H1 (cell line): Measurements from ENCODE around the gene METRN. TPM values are rescaled to one million over a fixed set of nuclear protein-coding genes. Genes with fewer than 3 reads are reported as not detected.

Source experiments
- CTCF ChIA-PET: fragments of 300-600 bp; sonication (Branson Sonifier 250); formaldehyde crosslinking; loops from one replicate; lab custom pipeline; 2021; ENCODE audit not compliant: partially characterized antibody; lab: Charles Lee
- POLR2A ChIA-PET: fragments of 300-600 bp; sonication (Branson Sonifier 250); formaldehyde crosslinking; loops from one replicate; lab custom pipeline; 2021; ENCODE audit warnings: inconsistent platforms; ENCODE audit not compliant: partially characterized antibody; lab: Charles Lee
- DNase-seq, 2 experiments: peaks; one replicate each; pipeline versions ENCODE4 v3.0.0 to v3.0.0-alpha.2; 2010 to 2022; ENCODE audit warnings: low spot score in 2 of 2, low read depth in 1 of 2, mixed read lengths in 1 of 2
- FAIRE-seq: peaks from 2 replicates; lab custom pipeline; 2011; peaks lifted over from hg19 to GRCh38; lab: Jason Lieb, UNC
- H2AFZ ChIP-seq: 2 replicates; pipeline ENCODE4 v1.8.1; 2012; ENCODE audit warnings: low read length, inconsistent platforms
- H2AK5ac ChIP-seq: 2 replicates; pipeline ENCODE4 v1.6.1; 2013; ENCODE audit warnings: low read depth, low read length
- H2BK120ac ChIP-seq: replicated peaks from 2 replicates; pipeline ENCODE3; 2013; ENCODE audit warnings: low read depth, low read length, inconsistent platforms
- H2BK12ac ChIP-seq: 2 replicates; pipeline ENCODE4 v1.6.1; 2013; ENCODE audit warnings: low read depth, low read length
- H2BK15ac ChIP-seq: 2 replicates; pipeline ENCODE4 v1.6.1; 2013; ENCODE audit warnings: low read length
- H2BK20ac ChIP-seq: 2 replicates; pipeline ENCODE4 v1.6.1; 2013; ENCODE audit warnings: low read length
- H2BK5ac ChIP-seq: 2 replicates; pipeline ENCODE4 v1.6.1; 2013; ENCODE audit warnings: low read depth, low read length
- H3K14ac ChIP-seq: 2 replicates; pipeline ENCODE4 v1.6.1; 2013; ENCODE audit warnings: inconsistent platforms; ENCODE audit not compliant: insufficient read length
- H3K18ac ChIP-seq: 2 replicates; pipeline ENCODE4 v1.6.1; 2013; ENCODE audit warnings: low read length; ENCODE audit errors: extremely low read depth
- H3K23ac ChIP-seq: 2 replicates; pipeline ENCODE4 v1.6.1; 2013; ENCODE audit warnings: inconsistent platforms; ENCODE audit not compliant: insufficient read length
- H3K23me2 ChIP-seq: 2 replicates; pipeline ENCODE4 v1.6.1; 2013; ENCODE audit warnings: low read depth, low read length
- H3K27ac ChIP-seq: 2 replicates; pipeline ENCODE4 v1.6.1; 2011; ENCODE audit warnings: low read depth, low read length, inconsistent platforms
- H3K27me3 ChIP-seq, 4 experiments: replicated peaks in 1 of 4; 1 replicate in 1 of 4; 2 replicates in 3 of 4; pipeline versions ENCODE4 v1.6.1 to v1.8.1; 2011 to 2013; ENCODE audit warnings: low read length in 3 of 4, mild to moderate bottlenecking in 3 of 4, inconsistent platforms in 2 of 4, mixed read lengths in 2 of 4, moderate library complexity in 1 of 4; ENCODE audit not compliant: control insufficient read depth in 3 of 4, insufficient read depth in 3 of 4; ENCODE audit errors: extremely low read depth in 1 of 4
- H3K36me3 ChIP-seq, 4 experiments: 2 replicates each; pipeline versions ENCODE4 v1.6.1 to v1.8.1; 2011 to 2013; ENCODE audit warnings: mild to moderate bottlenecking in 4 of 4, low read length in 3 of 4, moderate library complexity in 2 of 4, control low read depth in 1 of 4, inconsistent platforms in 1 of 4; ENCODE audit not compliant: insufficient read depth in 4 of 4, control insufficient read depth in 2 of 4
- H3K4ac ChIP-seq: replicated peaks from 2 replicates; pipeline ENCODE3; 2013; ENCODE audit warnings: low read length, low read depth, mixed read lengths, inconsistent platforms; ENCODE audit not compliant: insufficient read length
- H3K4me1 ChIP-seq, 4 experiments: replicated peaks in 1 of 4; 1 replicate in 1 of 4; 2 replicates in 3 of 4; pipeline versions ENCODE4 v1.6.1 to v1.8.1; 2011 to 2013; ENCODE audit warnings: low read length in 3 of 4, inconsistent platforms in 2 of 4, mixed read lengths in 1 of 4; ENCODE audit not compliant: insufficient read depth in 4 of 4, control insufficient read depth in 3 of 4
- H3K4me2 ChIP-seq, 2 experiments: 2 replicates each; pipeline versions ENCODE4 v1.6.1 to v1.8.1; 2011 to 2013; ENCODE audit warnings: low read depth in 2 of 2, low read length in 2 of 2, control low read depth in 1 of 2, inconsistent platforms in 1 of 2, mild to moderate bottlenecking in 1 of 2; ENCODE audit not compliant: insufficient read depth in 1 of 2
- H3K4me3 ChIP-seq, 4 experiments: fragments of 200-600, 300-600 bp in 1 of 4; sonication (generic), shearing (Covaris generic), sonication (Bioruptor Twin) in 1 of 4; 2 replicates each; pipeline versions ENCODE4 v1.5.1 to v1.8.1; 2011 to 2016; ENCODE audit warnings: low read length in 4 of 4, low read depth in 3 of 4, control low read depth in 2 of 4, inconsistent platforms in 2 of 4, mild to moderate bottlenecking in 2 of 4, mixed read lengths in 1 of 4, moderate library complexity in 1 of 4; ENCODE audit not compliant: insufficient read depth in 2 of 4; ENCODE audit errors: extremely low read depth in 1 of 4
- H3K56ac ChIP-seq: replicated peaks from 2 replicates; pipeline ENCODE3; 2013; ENCODE audit warnings: low read depth, mild to moderate bottlenecking, mixed read lengths, low read length, inconsistent platforms; ENCODE audit not compliant: insufficient read length
- H3K79me1 ChIP-seq: 2 replicates; pipeline ENCODE4 v1.6.1; 2013; ENCODE audit warnings: low read depth, low read length, control low read depth
- H3K79me2 ChIP-seq, 2 experiments: 2 replicates each; pipeline versions ENCODE4 v1.6.1 to v1.8.1; 2012 to 2013; ENCODE audit warnings: low read length in 2 of 2, mild to moderate bottlenecking in 2 of 2, inconsistent platforms in 1 of 2; ENCODE audit not compliant: insufficient read depth in 2 of 2, control insufficient read depth in 1 of 2
- H3K9ac ChIP-seq, 4 experiments: replicated peaks in 1 of 4; 1 replicate in 1 of 4; 2 replicates in 3 of 4; pipeline versions ENCODE4 v1.6.1 to v1.8.1; 2011 to 2013; ENCODE audit warnings: low read depth in 3 of 4, low read length in 3 of 4, control low read depth in 2 of 4, mild to moderate bottlenecking in 2 of 4, moderate library complexity in 2 of 4, inconsistent platforms in 1 of 4; ENCODE audit errors: extremely low read depth in 1 of 4
- H3K9me3 ChIP-seq, 2 experiments: 2 replicates each; pipeline versions ENCODE4 v1.6.1 to v1.8.1; 2012 to 2013; ENCODE audit warnings: mild to moderate bottlenecking in 2 of 2, moderate library complexity in 2 of 2, control low read depth in 1 of 2, inconsistent platforms in 1 of 2, low read depth in 1 of 2, low read length in 1 of 2, mixed read lengths in 1 of 2; ENCODE audit not compliant: insufficient read depth in 2 of 2
- H4K20me1 ChIP-seq, 2 experiments: replicated peaks in 1 of 2; 2 replicates each; pipeline versions ENCODE3 to v1.8.1; 2011 to 2013; ENCODE audit warnings: inconsistent platforms in 2 of 2, low read length in 2 of 2, mild to moderate bottlenecking in 1 of 2; ENCODE audit not compliant: insufficient read depth in 2 of 2, control insufficient read depth in 1 of 2
- H4K5ac ChIP-seq: 2 replicates; pipeline ENCODE4 v1.6.1; 2013; ENCODE audit warnings: low read length, low read depth, mixed read lengths, inconsistent platforms; ENCODE audit not compliant: insufficient read length
- H4K8ac ChIP-seq: 2 replicates; pipeline ENCODE4 v1.8.0; 2013; ENCODE audit warnings: mild to moderate bottlenecking, moderate library complexity, low read length, inconsistent platforms; ENCODE audit not compliant: insufficient read depth; ENCODE audit errors: extremely low read depth
- H4K91ac ChIP-seq: replicated peaks from 2 replicates; pipeline ENCODE3; 2013; ENCODE audit warnings: low read length, mixed read lengths, inconsistent platforms; ENCODE audit not compliant: insufficient read length
- PHF8 ChIP-seq: fragments of 200-600 bp; sonication (generic); conservative IDR thresholded peaks from 2 replicates; pipeline ENCODE4 v1.7.1; 2012; ENCODE audit warnings: low read depth, mild to moderate bottlenecking, inconsistent platforms, low read length, moderate library complexity
- SRF ChIP-seq: IDR thresholded peaks from 2 replicates; pipeline ENCODE4 v1.6.1; 2011; ENCODE audit warnings: mild to moderate bottlenecking, low read depth, low read length, moderate library complexity
- TCF12 ChIP-seq: IDR thresholded peaks from 2 replicates; pipeline ENCODE4 v1.6.1; 2011; ENCODE audit warnings: low read depth, mild to moderate bottlenecking, low read length
- USF2 ChIP-seq: IDR thresholded peaks from 2 replicates; pipeline ENCODE4 v1.6.1; 2011; ENCODE audit warnings: low read length, improper control_type of control experiment
- WGBS, 2 experiments: shearing (Covaris generic) in 1 of 2; methylation state at CpG; one replicate each; pipeline versions ENCODE4 v1.1.6 to v1.1.7; 2013 to 2015; ENCODE audit warnings: low lambda C conversion rate in 2 of 2, mixed read lengths in 2 of 2, inconsistent platforms in 1 of 2, low coverage in 1 of 2, missing lambda C conversion rate in 1 of 2; ENCODE audit not compliant: insufficient replicate concordance in 2 of 2, insufficient coverage in 1 of 2, insufficient read length in 1 of 2; ENCODE audit errors: extremely low coverage in 1 of 2, missing lambda C conversion rate in 1 of 2; 5-methylcytosine and 5-hydroxymethylcytosine counted together
- polyA plus RNA-seq, 7 experiments: library from polyadenylated mRNA; depleted of rRNA in 3 of 7; stranded (reverse) in 5 of 7; unstranded in 2 of 7; fragments of >200 nt in 5 of 7; fragments of 200-250 nt in 2 of 7; gene quantifications; 1 replicate in 5 of 7; 2 replicates in 1 of 7; 4 replicates in 1 of 7; pipeline versions ENCODE4 v1.2.1 to v1.2.3, GENCODE V29; 2011 to 2013; ENCODE audit warnings: missing spikeins in 2 of 7, mixed read lengths in 2 of 7
- total RNA-seq: library from RNA; stranded (reverse); fragmentation: NEBNext Ultra II Directional; extraction: Animal tissue kit (Norgen Biotek cat#: 25700); gene quantifications from 2 replicates; pipeline ENCODE4 v1.2.1, GENCODE V29; 2021

Gene METRN
- total and polyA plus RNA-seq, 2 of the 8 experiments (the other 6 are each of a cell fraction or from before 2014, with no cell fraction given), result 18.7 to 25.8 TPM

DNA sequence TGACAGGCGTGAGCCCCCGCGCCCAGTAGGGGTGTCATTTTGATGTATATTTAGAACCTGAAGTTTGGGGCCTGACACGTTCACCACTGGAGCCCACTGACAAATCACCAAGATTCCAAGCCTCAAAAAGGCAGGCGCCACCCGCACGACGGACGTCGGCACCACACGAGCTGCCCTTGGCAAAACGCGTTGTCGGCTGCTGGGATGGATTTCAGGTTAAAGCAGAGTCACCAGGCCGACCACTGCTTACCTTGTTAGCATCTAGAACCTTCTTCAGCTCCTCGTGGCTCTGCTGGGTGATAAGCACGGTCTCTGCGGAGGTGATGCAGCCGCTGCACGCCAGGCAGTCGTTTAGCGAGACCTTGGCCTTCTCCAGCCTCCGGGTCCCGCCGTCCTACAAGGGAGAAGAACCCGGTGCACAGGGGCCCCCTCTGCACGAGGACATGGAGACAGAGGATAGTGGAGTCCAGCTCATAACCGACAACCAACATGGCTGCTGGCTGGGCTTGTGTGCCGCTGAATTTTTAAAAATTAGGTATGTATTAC is 22.1 kb downstream of the METRN start:
- H4K91ac ChIP-seq, result no peak overlapping the region
- H3K79me1 ChIP-seq, result no peaks in the 10 kb centered on the region
- H3K23ac ChIP-seq, result no peak overlapping the region
- ChIA-PET CTCF (interaction anchor here (0.8 to 35.8 kb wide), 5 partner anchors 8 to 48 kb away, joined by 3 to 977 read pairs (median 18); partner anchors contain the start of genes ANTKMT, CCDC78, CHTF18 and FBXL16), POLR2A (interaction anchor here (1.1 to 23.0 kb wide), 3 partner anchors 7 to 52 kb away, joined by 3 to 353 read pairs (median 39); partner anchors contain the start of genes ANTKMT, CCDC78, HAGHL and METRN)
- DNase-seq, result no peak
- TF ChIP-seq SRF (no peak), USF2 (no peak), TCF12 (no peak), PHF8 (no peak)
- H3K4ac ChIP-seq, result no peak overlapping the region
- peaks cover 2 to 7% of the 10 kb centered on the region in 2 experiments for H4K20me1 ChIP-seq
- 91% methylated on average over 29 of the region's 29 CpGs; no CpG with 5 or more reads in 1 of the 2 experiments for WGBS, 2 experiments
- no peak overlapping the region for H2BK20ac ChIP-seq
- peaks cover 0 to 9% (median 3%) of the 10 kb centered on the region in 4 experiments; a peak in 5 of 7 replicates for H3K4me1 ChIP-seq
- H2AFZ ChIP-seq, result no peak overlapping the region
- no peak overlapping the region for H4K5ac ChIP-seq
- H3K79me2 ChIP-seq, result no peaks in the 10 kb centered on the region
- H3K4me3 ChIP-seq, result no peak overlapping the region
- no peak overlapping the region for H3K18ac ChIP-seq
- H3K9ac ChIP-seq, result no peak overlapping the region; a peak in 1 of 7 replicates
- H2BK15ac ChIP-seq, result no peak overlapping the region
- no peak for FAIRE-seq
- no peak overlapping the region for H3K14ac ChIP-seq
- H2AK5ac ChIP-seq, result no peak overlapping the region
- H3K4me2 ChIP-seq, result no peak overlapping the region
- no peak overlapping the region for H3K56ac ChIP-seq
- no peak overlapping the region; the same call in 1 of the 2 replicates for H4K8ac ChIP-seq
- no peak overlapping the region for H2BK120ac ChIP-seq
- H3K36me3 ChIP-seq, result peaks cover 0 to 3% (median 2%) of the 10 kb centered on the region in 4 experiments; a peak in 2 of 8 replicates
- no peak overlapping the region for H2BK12ac ChIP-seq
- peaks cover 7% of the 10 kb centered on the region; the same call in 1 of the 2 replicates for H3K23me2 ChIP-seq
- no peak overlapping the region for H3K27ac ChIP-seq
- no peak overlapping the region for H2BK5ac ChIP-seq
- no peaks in the 10 kb centered on the region for H3K9me3 ChIP-seq
- no peaks in the 10 kb centered on the region for H3K27me3 ChIP-seq
